Measurements from ENCODE around the gene PLCB3. TPM values are rescaled to one million over a fixed set of nuclear protein-coding genes. Genes with fewer than 3 reads are reported as not detected.

PLCB3 gene
- total and polyA plus RNA-seq, 2 of the 13 experiments (the other 11 are each of a cell fraction or from before 2014, with no cell fraction given), result 7.5 to 13.8 TPM

DNA sequence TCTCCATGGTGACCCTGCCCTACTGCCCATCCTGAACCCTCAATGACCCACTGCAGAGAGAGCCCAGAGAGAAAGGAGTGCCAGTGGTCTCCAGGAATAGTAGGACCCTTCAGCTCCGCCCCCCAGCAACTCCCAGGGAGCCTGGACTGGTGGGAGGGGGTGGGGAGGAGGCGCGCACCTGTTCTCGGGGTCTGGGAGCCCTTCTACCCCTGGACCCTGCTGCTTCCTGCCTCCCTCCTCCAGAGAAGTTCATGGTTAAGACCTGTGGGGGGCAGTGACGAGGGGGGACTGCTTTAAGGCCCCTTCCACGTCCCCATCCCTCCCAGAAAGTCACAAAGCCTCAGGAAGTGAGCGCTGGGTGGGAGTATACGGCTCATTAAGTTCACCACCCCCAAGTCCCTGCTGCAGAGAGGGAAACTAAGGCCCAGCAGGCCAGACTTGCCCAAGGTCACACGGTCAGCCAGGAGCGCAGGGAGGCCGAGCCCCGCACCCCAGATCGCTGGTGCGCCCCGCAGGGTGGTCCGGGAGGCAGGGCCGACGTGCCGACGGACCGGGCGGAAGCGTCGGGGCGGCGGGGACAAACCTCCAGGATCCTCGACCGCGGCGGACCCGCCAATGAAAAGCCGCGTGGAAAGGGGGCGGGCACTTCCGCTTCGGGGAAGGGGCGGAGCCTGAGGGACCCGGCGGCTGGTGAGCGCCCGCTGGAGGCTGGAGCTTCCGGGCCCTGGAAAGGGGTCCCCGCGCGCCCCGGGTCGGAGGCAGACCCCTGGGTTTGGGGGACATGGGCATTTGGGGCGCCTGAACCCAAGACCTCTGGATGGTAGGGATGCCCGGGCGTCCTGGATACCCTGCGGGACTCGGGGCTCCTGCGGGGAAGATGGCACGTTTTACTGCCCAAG is 25.5 kb upstream of the PLCB3 start, which contains the start of the genes NUDT22 and TRPT1 (continued):
- TF ChIP-seq GFI1 (CRISPR knock-in tag; IDR thresholded peaks at IDR 0.05; ENCODE audit: borderline replicate concordance), result 0 out of 2 replicates have a peak, but pooled peaks have one; percentile 38
- TF ChIP-seq ZFP36L1 (CRISPR knock-in tag; IDR thresholded peaks at IDR 0.05), result peak; percentile 48; the same call in 1 of the 2 replicates
- TF ChIP-seq ZNF350 (CRISPR knock-in tag; IDR thresholded peaks at IDR 0.05; ENCODE audit: borderline replicate concordance, low read depth), result peak; percentile 40; the same call in 1 of the 2 replicates
- TF ChIP-seq, protein P1, sequence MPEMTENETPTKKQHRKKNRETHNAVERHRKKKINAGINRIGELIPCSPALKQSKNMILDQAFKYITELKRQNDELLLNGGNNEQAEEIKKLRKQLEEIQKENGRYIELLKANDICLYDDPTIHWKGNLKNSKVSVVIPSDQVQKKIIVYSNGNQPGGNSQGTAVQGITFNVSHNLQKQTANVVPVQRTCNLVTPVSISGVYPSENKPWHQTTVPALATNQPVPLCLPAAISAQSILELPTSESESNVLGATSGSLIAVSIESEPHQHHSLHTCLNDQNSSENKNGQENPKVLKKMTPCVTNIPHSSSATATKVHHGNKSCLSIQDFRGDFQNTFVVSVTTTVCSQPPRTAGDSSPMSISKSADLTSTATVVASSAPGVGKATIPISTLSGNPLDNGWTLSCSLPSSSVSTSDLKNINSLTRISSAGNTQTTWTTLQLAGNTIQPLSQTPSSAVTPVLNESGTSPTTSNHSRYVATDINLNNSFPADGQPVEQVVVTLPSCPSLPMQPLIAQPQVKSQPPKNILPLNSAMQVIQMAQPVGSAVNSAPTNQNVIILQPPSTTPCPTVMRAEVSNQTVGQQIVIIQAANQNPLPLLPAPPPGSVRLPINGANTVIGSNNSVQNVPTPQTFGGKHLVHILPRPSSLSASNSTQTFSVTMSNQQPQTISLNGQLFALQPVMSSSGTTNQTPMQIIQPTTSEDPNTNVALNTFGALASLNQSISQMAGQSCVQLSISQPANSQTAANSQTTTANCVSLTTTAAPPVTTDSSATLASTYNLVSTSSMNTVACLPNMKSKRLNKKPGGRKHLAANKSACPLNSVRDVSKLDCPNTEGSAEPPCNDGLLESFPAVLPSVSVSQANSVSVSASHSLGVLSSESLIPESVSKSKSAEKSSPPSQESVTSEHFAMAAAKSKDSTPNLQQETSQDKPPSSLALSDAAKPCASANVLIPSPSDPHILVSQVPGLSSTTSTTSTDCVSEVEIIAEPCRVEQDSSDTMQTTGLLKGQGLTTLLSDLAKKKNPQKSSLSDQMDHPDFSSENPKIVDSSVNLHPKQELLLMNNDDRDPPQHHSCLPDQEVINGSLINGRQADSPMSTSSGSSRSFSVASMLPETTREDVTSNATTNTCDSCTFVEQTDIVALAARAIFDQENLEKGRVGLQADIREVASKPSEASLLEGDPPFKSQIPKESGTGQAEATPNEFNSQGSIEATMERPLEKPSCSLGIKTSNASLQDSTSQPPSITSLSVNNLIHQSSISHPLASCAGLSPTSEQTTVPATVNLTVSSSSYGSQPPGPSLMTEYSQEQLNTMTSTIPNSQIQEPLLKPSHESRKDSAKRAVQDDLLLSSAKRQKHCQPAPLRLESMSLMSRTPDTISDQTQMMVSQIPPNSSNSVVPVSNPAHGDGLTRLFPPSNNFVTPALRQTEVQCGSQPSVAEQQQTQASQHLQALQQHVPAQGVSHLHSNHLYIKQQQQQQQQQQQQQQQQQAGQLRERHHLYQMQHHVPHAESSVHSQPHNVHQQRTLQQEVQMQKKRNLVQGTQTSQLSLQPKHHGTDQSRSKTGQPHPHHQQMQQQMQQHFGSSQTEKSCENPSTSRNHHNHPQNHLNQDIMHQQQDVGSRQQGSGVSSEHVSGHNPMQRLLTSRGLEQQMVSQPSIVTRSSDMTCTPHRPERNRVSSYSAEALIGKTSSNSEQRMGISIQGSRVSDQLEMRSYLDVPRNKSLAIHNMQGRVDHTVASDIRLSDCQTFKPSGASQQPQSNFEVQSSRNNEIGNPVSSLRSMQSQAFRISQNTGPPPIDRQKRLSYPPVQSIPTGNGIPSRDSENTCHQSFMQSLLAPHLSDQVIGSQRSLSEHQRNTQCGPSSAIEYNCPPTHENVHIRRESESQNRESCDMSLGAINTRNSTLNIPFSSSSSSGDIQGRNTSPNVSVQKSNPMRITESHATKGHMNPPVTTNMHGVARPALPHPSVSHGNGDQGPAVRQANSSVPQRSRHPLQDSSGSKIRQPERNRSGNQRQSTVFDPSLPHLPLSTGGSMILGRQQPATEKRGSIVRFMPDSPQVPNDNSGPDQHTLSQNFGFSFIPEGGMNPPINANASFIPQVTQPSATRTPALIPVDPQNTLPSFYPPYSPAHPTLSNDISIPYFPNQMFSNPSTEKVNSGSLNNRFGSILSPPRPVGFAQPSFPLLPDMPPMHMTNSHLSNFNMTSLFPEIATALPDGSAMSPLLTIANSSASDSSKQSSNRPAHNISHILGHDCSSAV (CRISPR knock-in tag; IDR thresholded peaks at IDR 0.05; ENCODE audit: borderline replicate concordance), result no peak
- TF ChIP-seq WIZ (CRISPR knock-in tag; IDR thresholded peaks at IDR 0.05), result peak; percentile 28; the same call in 1 of the 2 replicates
- no peak for TF ChIP-seq FOXJ3 (CRISPR knock-in tag; IDR thresholded peaks at IDR 0.05; ENCODE audit: borderline replicate concordance)
- TF ChIP-seq ZFP90 (CRISPR knock-in tag; IDR thresholded peaks at IDR 0.05; ENCODE audit: borderline replicate concordance), result peak; percentile 77; the same call in 1 of the 2 replicates
- TF ChIP-seq FOXK1 (CRISPR knock-in tag; IDR thresholded peaks at IDR 0.05; ENCODE audit: borderline replicate concordance, low read depth), result peak; percentile 47; the same call in 1 of the 2 replicates
- TF ChIP-seq, protein P2, sequence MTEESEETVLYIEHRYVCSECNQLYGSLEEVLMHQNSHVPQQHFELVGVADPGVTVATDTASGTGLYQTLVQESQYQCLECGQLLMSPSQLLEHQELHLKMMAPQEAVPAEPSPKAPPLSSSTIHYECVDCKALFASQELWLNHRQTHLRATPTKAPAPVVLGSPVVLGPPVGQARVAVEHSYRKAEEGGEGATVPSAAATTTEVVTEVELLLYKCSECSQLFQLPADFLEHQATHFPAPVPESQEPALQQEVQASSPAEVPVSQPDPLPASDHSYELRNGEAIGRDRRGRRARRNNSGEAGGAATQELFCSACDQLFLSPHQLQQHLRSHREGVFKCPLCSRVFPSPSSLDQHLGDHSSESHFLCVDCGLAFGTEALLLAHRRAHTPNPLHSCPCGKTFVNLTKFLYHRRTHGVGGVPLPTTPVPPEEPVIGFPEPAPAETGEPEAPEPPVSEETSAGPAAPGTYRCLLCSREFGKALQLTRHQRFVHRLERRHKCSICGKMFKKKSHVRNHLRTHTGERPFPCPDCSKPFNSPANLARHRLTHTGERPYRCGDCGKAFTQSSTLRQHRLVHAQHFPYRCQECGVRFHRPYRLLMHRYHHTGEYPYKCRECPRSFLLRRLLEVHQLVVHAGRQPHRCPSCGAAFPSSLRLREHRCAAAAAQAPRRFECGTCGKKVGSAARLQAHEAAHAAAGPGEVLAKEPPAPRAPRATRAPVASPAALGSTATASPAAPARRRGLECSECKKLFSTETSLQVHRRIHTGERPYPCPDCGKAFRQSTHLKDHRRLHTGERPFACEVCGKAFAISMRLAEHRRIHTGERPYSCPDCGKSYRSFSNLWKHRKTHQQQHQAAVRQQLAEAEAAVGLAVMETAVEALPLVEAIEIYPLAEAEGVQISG (CRISPR knock-in tag; IDR thresholded peaks at IDR 0.05), result peak; percentile 82
- 0 out of 2 replicates have a peak, but pooled peaks have one; percentile 41 for TF ChIP-seq SMAD3 (CRISPR knock-in tag; IDR thresholded peaks at IDR 0.05)
- no peak for TF ChIP-seq ZNF235 (CRISPR knock-in tag; IDR thresholded peaks at IDR 0.05; ENCODE audit: borderline replicate concordance)
- no peak for TF ChIP-seq ZNF629 (CRISPR knock-in tag; conservative IDR thresholded peaks at IDR 0.05)
- peak; percentile 64 for TF ChIP-seq SALL2 (CRISPR knock-in tag; IDR thresholded peaks at IDR 0.05)
- TF ChIP-seq ZNF75D (CRISPR knock-in tag; IDR thresholded peaks at IDR 0.05; ENCODE audit: borderline replicate concordance), result no peak
- TF ChIP-seq SIX1 (CRISPR knock-in tag; IDR thresholded peaks at IDR 0.05; ENCODE audit: borderline replicate concordance), result no peak
- TF ChIP-seq ZNF841 (CRISPR knock-in tag; IDR thresholded peaks at IDR 0.05; ENCODE audit: borderline replicate concordance), result no peak
- TF ChIP-seq SRSF9 (IDR thresholded peaks at IDR 0.05; ENCODE audit: borderline replicate concordance, insufficient read depth, low read depth, low read length, poor library complexity, severe bottlenecking), result no peak
